HepG2 (cell line): ENCODE results near the gene ADSL. TPM values are rescaled to one million over a fixed set of nuclear protein-coding genes. Genes with fewer than 3 reads are reported as not detected.

Experiments used
- ATAC-seq: fragments of 200-7000 bp; cut with Tn5 transposase; 3 replicates; pipeline ENCODE4 v1.9.1; 2020; ENCODE audit warnings: mild to moderate bottlenecking, moderate library complexity
- BruUV-seq: library from RNA; stranded (reverse); fragments of 400-500 nt; replicated peaks from 2 replicates; lab custom pipeline; 2021; lab: Mats Ljungman, UMichigan
- CTCF ChIA-PET: fragments of 300-600 bp; formaldehyde crosslinking; extraction: SDS; loops from one replicate; lab custom pipeline; 2021; ENCODE audit warnings: low total read pairs, inconsistent platforms, low intra/inter-chr PET ratio; lab: Yijun Ruan, JAX
- POLR2A ChIA-PET: fragments of 350-600 bp; sonication (Branson Sonifier 250); formaldehyde crosslinking; loops from one replicate; lab custom pipeline; 2020; ENCODE audit warnings: antibody characterized with exemption, inconsistent platforms; lab: Yijun Ruan, JAX
- DNase-seq: peaks from one replicate; pipeline ENCODE4 v3.0.0-alpha.2; 2015; ENCODE audit warnings: low spot score
- FAIRE-seq: peaks from 3 replicates; lab custom pipeline; 2011; peaks lifted over from hg19 to GRCh38; lab: Jason Lieb, UNC
- H2AFZ ChIP-seq: one replicate; pipeline ENCODE4 v1.6.1; 2011; ENCODE audit warnings: low read length, inconsistent platforms
- H3K27ac ChIP-seq: fragments of 300-600 bp; 3 replicates; pipeline ENCODE4 v1.8.0; 2011; ENCODE audit warnings: mixed run types, mild to moderate bottlenecking, mixed read lengths, low read length, inconsistent platforms; ENCODE audit not compliant: insufficient read depth; ENCODE audit errors: extremely low read length
- H3K27me3 ChIP-seq, 2 experiments: fragments of 200-600 bp in 1 of 2; 2 replicates in 1 of 2; 3 replicates in 1 of 2; pipeline versions ENCODE4 v1.6.0 to v1.8.0; 2011; ENCODE audit warnings: low read length in 2 of 2, mild to moderate bottlenecking in 2 of 2, moderate library complexity in 2 of 2, inconsistent platforms in 1 of 2; ENCODE audit not compliant: insufficient read depth in 2 of 2, control insufficient read depth in 1 of 2
- H3K36me3 ChIP-seq, 2 experiments: fragments of 200-600 bp in 1 of 2; replicated peaks in 1 of 2; 2 replicates in 1 of 2; 3 replicates in 1 of 2; pipeline versions ENCODE4 v1.5.1 to v1.8.0; 2011; ENCODE audit warnings: low read length in 2 of 2, inconsistent platforms in 1 of 2; ENCODE audit not compliant: insufficient read depth in 2 of 2, control insufficient read depth in 1 of 2
- H3K4me1 ChIP-seq: 2 replicates; pipeline ENCODE4 v1.5.1; 2012; ENCODE audit warnings: low read length, inconsistent platforms; ENCODE audit not compliant: insufficient read depth
- H3K4me2 ChIP-seq: 2 replicates; pipeline ENCODE4 v1.6.0; 2011; ENCODE audit warnings: low read depth, low read length, inconsistent platforms
- H3K4me3 ChIP-seq, 3 experiments: fragments of 200-600 bp in 1 of 3; sonication (generic), shearing (Covaris generic) in 1 of 3; replicated peaks in 1 of 3; 2 replicates each; pipeline ENCODE4 v1.5.1; 2011 to 2016; ENCODE audit warnings: low read length in 3 of 3, inconsistent platforms in 2 of 3, low read depth in 2 of 3, mild to moderate bottlenecking in 2 of 3, control low read depth in 1 of 3, mixed read lengths in 1 of 3; ENCODE audit not compliant: insufficient read depth in 1 of 3
- H3K79me2 ChIP-seq: one replicate; pipeline ENCODE4 v1.6.1; 2011; ENCODE audit warnings: low read length, inconsistent platforms; ENCODE audit not compliant: insufficient read depth
- H3K9ac ChIP-seq: 2 replicates; pipeline ENCODE4 v1.6.0; 2011; ENCODE audit warnings: mild to moderate bottlenecking, low read depth, low read length, inconsistent platforms; ENCODE audit not compliant: insufficient read depth
- H3K9me3 ChIP-seq: 2 replicates; pipeline ENCODE4 v1.5.1; 2012; ENCODE audit warnings: mild to moderate bottlenecking, low read length
- H4K20me1 ChIP-seq: 2 replicates; pipeline ENCODE4 v1.6.0; 2011; ENCODE audit warnings: inconsistent platforms, mild to moderate bottlenecking, low read length, moderate library complexity; ENCODE audit not compliant: insufficient read depth
- CBFB ChIP-seq: sonication (generic); formaldehyde crosslinking; IDR thresholded peaks from 2 replicates; pipeline ENCODE4 v1.4.0; 2020; ENCODE audit warnings: missing genetic modification reagents
- JDP2 ChIP-seq: sonication (generic); formaldehyde crosslinking; IDR thresholded peaks from 2 replicates; pipeline ENCODE4 v1.8.1; 2022; ENCODE audit warnings: missing genetic modification reagents, borderline replicate concordance
- SIN3A ChIP-seq: IDR thresholded peaks from 2 replicates; pipeline ENCODE4 v1.6.1; 2011; ENCODE audit warnings: low read depth, mild to moderate bottlenecking, control low read depth, low read length, borderline replicate concordance
- SOX6 ChIP-seq, 2 experiments: fragments of 450-650 bp in 1 of 2; sonication (generic) in 1 of 2; formaldehyde crosslinking in 1 of 2; IDR thresholded peaks; 2 replicates each; pipeline versions ENCODE4 v1.4.0 to v1.6.1; 2017 to 2020; ENCODE audit warnings: antibody characterized with exemption in 1 of 2, mild to moderate bottlenecking in 1 of 2, missing genetic modification reagents in 1 of 2
- ZFAT ChIP-seq: sonication (generic); formaldehyde crosslinking; conservative IDR thresholded peaks from 2 replicates; pipeline ENCODE4 v1.8.1; 2023; ENCODE audit warnings: missing genetic modification reagents, inconsistent platforms
- in situ Hi-C: cut with HindIII; loops from 2 replicates; pipeline ENCODE4 v1.10.0; 2017; ENCODE audit warnings: low pct_unique_long_range_greater_than_20kb; ENCODE audit not compliant: extremely low pct_ligation_motif_present
- intact Hi-C: fragments of 100-400 bp; cut with micrococcal nuclease; formaldehyde crosslinking; loops from one replicate; pipeline ENCODE4 v1.10.0; 2022; ENCODE audit not compliant: unreplicated experiment
- polyA plus RNA-seq, 8 experiments: library from polyadenylated mRNA; depleted of rRNA in 3 of 8; stranded (reverse) in 7 of 8; unstranded in 1 of 8; fragments of >200 nt; fragmentation: Illumina TruSeq in 4 of 8; extraction: Trizol in 4 of 8; gene quantifications; 2 replicates each; pipeline versions ENCODE4 v1.2.1 to v1.2.3, GENCODE V29; 2011 to 2016; ENCODE audit warnings: low read depth in 4 of 8, missing spikeins in 1 of 8, mixed read lengths in 1 of 8; ENCODE audit not compliant: insufficient read depth in 1 of 8
- total RNA-seq, 5 experiments: library from RNA; depleted of rRNA; stranded (reverse); fragments of >200 nt; fragmentation: Illumina TruSeq; extraction: Trizol; gene quantifications; 2 replicates each; pipeline ENCODE4 v1.2.3, GENCODE V29; 2016; ENCODE audit warnings: low read depth in 1 of 5
- TF ChIP-seq, protein P1 (sequence below): sonication (generic); formaldehyde crosslinking; IDR thresholded peaks from 2 replicates; pipeline ENCODE4 v1.9.0; 2021; ENCODE audit warnings: missing genetic modification reagents, mild to moderate bottlenecking, borderline replicate concordance
- TF ChIP-seq, protein P2 (sequence below): sonication (generic); formaldehyde crosslinking; IDR thresholded peaks from 2 replicates; pipeline ENCODE4 v1.5.0; 2020; ENCODE audit warnings: mild to moderate bottlenecking, missing genetic modification reagents, borderline replicate concordance

ADSL gene
- total and polyA plus RNA-seq, 2 of the 13 experiments (the other 11 are each of a cell fraction or from before 2014, with no cell fraction given), result 123 to 174 TPM

DNA sequence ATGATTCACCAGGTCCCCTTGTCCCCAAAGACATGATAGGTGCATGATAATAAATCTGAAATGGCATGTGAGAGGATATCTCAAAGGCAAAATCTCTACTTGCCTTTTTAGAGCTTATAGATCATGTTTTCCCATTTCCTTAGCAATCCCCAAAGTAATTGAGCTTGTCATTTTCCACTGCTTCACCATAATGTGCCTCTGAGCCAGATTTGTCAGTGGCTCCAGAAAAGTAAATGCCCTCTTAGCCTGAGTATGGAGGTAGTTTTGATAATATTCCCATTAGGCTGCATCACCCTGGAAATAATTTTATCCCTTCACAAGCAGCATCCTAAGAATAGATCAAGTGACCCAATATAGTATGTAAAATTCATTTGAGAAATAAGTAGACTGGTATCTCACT lies 36.7 kb upstream of the ADSL start:
- no peak for TF ChIP-seq JDP2 (CRISPR knock-in tag)
- no peak for TF ChIP-seq CBFB
- TF ChIP-seq ZFAT (CRISPR knock-in tag), result no peak
- TF ChIP-seq SIN3A, result no peak
- no peak for TF ChIP-seq SOX6 (IDR thresholded peaks at IDR 0.05)
- TF ChIP-seq SOX6 (CRISPR knock-in tag; IDR thresholded peaks at IDR 0.05), result no peak
- TF ChIP-seq, protein P1, sequence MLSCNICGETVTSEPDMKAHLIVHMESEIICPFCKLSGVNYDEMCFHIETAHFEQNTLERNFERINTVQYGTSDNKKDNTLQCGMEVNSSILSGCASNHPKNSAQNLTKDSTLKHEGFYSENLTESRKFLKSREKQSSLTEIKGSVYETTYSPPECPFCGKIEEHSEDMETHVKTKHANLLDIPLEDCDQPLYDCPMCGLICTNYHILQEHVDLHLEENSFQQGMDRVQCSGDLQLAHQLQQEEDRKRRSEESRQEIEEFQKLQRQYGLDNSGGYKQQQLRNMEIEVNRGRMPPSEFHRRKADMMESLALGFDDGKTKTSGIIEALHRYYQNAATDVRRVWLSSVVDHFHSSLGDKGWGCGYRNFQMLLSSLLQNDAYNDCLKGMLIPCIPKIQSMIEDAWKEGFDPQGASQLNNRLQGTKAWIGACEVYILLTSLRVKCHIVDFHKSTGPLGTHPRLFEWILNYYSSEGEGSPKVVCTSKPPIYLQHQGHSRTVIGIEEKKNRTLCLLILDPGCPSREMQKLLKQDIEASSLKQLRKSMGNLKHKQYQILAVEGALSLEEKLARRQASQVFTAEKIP (CRISPR knock-in tag), result no peak
- TF ChIP-seq, protein P2, sequence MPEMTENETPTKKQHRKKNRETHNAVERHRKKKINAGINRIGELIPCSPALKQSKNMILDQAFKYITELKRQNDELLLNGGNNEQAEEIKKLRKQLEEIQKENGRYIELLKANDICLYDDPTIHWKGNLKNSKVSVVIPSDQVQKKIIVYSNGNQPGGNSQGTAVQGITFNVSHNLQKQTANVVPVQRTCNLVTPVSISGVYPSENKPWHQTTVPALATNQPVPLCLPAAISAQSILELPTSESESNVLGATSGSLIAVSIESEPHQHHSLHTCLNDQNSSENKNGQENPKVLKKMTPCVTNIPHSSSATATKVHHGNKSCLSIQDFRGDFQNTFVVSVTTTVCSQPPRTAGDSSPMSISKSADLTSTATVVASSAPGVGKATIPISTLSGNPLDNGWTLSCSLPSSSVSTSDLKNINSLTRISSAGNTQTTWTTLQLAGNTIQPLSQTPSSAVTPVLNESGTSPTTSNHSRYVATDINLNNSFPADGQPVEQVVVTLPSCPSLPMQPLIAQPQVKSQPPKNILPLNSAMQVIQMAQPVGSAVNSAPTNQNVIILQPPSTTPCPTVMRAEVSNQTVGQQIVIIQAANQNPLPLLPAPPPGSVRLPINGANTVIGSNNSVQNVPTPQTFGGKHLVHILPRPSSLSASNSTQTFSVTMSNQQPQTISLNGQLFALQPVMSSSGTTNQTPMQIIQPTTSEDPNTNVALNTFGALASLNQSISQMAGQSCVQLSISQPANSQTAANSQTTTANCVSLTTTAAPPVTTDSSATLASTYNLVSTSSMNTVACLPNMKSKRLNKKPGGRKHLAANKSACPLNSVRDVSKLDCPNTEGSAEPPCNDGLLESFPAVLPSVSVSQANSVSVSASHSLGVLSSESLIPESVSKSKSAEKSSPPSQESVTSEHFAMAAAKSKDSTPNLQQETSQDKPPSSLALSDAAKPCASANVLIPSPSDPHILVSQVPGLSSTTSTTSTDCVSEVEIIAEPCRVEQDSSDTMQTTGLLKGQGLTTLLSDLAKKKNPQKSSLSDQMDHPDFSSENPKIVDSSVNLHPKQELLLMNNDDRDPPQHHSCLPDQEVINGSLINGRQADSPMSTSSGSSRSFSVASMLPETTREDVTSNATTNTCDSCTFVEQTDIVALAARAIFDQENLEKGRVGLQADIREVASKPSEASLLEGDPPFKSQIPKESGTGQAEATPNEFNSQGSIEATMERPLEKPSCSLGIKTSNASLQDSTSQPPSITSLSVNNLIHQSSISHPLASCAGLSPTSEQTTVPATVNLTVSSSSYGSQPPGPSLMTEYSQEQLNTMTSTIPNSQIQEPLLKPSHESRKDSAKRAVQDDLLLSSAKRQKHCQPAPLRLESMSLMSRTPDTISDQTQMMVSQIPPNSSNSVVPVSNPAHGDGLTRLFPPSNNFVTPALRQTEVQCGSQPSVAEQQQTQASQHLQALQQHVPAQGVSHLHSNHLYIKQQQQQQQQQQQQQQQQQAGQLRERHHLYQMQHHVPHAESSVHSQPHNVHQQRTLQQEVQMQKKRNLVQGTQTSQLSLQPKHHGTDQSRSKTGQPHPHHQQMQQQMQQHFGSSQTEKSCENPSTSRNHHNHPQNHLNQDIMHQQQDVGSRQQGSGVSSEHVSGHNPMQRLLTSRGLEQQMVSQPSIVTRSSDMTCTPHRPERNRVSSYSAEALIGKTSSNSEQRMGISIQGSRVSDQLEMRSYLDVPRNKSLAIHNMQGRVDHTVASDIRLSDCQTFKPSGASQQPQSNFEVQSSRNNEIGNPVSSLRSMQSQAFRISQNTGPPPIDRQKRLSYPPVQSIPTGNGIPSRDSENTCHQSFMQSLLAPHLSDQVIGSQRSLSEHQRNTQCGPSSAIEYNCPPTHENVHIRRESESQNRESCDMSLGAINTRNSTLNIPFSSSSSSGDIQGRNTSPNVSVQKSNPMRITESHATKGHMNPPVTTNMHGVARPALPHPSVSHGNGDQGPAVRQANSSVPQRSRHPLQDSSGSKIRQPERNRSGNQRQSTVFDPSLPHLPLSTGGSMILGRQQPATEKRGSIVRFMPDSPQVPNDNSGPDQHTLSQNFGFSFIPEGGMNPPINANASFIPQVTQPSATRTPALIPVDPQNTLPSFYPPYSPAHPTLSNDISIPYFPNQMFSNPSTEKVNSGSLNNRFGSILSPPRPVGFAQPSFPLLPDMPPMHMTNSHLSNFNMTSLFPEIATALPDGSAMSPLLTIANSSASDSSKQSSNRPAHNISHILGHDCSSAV (CRISPR knock-in tag), result no peak
- H4K20me1 ChIP-seq, result no peaks in the 10 kb centered on the region
- ChIA-PET POLR2A (no interaction called here), CTCF (no interaction called here)
- H3K4me1 ChIP-seq, result no peaks in the 10 kb centered on the region
- intact Hi-C loops, result no loop called here
- H3K9ac ChIP-seq, result no peak overlapping the region
- no TSS peak for BruUV-seq
- H3K36me3 ChIP-seq, result peaks cover 21 to 79% of the 10 kb centered on the region in 2 experiments
- in situ Hi-C loops, result no loop called here
- no peak overlapping the region for H3K4me3 ChIP-seq
- FAIRE-seq, result no peak
- DNase-seq, result no peak
- H3K4me2 ChIP-seq, result no peak overlapping the region
- H3K27me3 ChIP-seq, result no peaks in the 10 kb centered on the region
- H3K79me2 ChIP-seq, result no peaks in the 10 kb centered on the region
- H2AFZ ChIP-seq, result no peak overlapping the region
- H3K9me3 ChIP-seq, result no peaks in the 10 kb centered on the region
- no peak for ATAC-seq
- H3K27ac ChIP-seq, result no peak overlapping the region
